ENCODE data around the gene FGG.

Gene FGG

GRCh38 chr4:154585369-154586018 is 27.0 kb downstream of the FGG start:
- DNase-seq, result no peak

GRCh38 chr4:154584259-154584658 is 28.2 kb downstream of the FGG start:
- DNase-seq, result no peak

DNA sequence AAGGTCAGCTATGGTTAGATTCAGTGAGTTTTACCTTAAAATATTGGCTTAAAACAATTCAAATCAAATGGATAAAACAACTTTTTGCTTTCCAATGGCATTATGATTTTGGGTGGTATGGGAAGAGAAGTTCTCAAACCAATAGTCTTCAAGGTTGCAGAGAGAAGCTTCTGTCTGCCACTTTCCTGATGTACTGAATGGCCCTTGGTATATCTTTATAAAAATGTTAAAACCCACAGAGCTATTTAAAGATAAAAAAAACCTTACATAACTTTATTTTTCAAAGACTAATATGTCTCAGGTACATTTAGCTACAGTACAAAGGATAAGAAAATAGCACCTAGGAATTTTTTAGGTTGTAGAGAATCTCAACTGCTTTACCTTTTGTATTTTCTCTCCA is 28.8 kb downstream of the FGG start:
- DNase-seq, result no peak

GRCh38 chr4:154583230-154583629 is 29.2 kb downstream of the FGG start:
- no peak for DNase-seq

DNA sequence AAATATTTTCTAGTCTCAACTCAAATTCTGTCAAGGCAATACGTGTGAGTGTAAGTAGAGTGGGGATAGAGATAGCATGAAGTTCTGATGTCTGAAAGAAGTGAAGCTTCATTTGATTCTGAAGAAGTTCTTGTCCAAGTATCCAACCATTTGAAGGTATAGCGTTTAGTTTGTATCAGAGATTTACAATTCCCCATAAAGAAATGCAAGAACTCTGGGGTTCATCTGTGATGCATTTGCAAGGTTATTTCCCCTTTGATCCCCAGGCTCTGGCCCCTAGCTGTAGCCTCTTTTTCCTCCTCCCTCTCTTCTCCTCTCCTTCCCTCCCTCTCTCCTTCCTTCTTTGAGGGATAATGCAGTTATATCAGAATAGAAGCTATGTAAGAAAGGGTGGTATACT is 29.7 kb downstream of the FGG start:
- DNase-seq, result no peak

GRCh38 chr4:154579927-154580326 is 32.5 kb downstream of the FGG start:
- no peak for DNase-seq

DNA sequence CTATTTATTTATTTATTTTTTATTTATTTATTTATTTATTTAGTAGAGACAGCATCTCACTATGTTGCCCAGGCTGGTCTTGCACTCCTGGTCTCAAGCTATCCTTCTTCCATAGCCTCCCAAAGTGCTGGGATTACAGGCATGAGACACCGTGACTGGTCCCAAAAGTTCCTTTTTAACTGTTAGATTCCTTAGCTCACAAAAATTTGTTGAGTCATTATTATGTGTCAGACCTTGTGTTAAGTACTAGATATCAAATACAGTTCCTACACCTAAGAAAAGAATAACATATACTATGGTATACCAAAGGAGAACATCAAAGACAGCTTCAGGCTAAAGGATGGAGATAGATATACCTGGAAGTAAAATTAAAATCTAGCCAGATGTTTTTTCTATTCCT is 33.5 kb downstream of the FGG start:
- no peak for DNase-seq

- no peak for DNase-seq
These were observed 35.1 kb downstream of the FGG start for GRCh38 chr4:154577324-154577723.

DNA sequence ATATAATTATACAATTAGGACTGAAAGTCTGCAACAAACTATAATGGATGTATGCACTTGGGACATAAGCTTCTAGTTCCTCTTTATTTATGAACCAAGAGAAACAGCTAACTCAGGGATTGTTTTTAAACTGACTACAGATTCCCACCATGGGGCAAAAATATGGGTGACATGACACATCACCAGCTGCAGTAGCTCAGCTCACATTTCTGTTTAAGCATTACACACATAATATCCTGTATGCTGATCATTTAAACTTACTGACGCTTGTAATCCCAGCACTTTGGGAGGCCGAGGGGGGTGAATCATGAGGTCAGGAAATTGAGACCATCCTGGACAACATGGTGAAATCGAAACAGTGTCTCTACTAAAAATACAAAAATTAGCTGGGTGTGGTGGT is 38.1 kb downstream of the FGG start:
- no peak for DNase-seq

DNA sequence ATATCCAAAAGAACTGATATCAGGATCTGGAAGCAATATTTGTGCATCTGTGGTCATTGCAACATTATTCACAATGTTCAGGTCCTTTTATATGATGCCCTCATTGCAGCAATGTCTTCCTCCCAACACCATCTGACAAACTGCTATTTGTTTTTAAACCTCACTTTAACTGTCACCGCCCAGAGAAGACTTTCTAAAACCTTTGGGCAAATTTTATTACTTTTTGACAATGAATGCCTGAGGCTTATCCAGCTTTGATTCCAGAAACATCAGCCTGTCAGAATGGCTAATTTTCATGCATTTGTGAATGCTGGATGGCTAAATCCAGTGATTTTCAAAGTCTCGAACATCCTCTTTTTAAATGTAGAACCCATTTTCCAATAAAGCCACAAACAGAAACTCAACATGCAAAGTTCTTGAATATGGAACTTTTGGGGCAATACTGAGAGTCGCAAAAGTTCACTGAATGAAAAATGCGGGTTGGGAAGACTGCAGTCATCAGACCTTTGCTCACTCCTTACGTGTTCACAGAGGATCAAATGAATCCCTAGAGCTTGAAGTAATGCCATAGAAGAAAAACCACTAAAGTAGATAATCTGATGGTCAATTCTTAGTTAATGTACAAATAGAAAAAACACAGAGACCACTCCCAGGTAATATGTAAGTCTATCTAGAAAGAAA is 39.1 kb downstream of the FGG start:
- no peak for DNase-seq

- no peak for DNase-seq
These were observed 42.9 kb downstream of the FGG start for GRCh38 chr4:154569584-154569983.

DNA sequence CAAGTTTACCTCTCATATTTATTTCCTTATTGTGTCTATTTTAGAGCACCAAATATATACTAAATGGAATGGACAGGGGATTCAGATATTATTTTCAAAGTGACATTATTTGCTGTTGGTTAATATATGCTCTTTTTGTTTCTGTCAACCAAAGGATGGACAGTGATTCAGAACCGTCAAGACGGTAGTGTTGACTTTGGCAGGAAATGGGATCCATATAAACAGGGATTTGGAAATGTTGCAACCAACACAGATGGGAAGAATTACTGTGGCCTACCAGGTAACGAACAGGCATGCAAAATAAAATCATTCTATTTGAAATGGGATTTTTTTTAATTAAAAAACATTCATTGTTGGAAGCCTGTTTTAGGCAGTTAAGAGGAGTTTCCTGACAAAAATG is 43.4 kb downstream of the FGG start:
- DNase-seq, result no peak

DNA sequence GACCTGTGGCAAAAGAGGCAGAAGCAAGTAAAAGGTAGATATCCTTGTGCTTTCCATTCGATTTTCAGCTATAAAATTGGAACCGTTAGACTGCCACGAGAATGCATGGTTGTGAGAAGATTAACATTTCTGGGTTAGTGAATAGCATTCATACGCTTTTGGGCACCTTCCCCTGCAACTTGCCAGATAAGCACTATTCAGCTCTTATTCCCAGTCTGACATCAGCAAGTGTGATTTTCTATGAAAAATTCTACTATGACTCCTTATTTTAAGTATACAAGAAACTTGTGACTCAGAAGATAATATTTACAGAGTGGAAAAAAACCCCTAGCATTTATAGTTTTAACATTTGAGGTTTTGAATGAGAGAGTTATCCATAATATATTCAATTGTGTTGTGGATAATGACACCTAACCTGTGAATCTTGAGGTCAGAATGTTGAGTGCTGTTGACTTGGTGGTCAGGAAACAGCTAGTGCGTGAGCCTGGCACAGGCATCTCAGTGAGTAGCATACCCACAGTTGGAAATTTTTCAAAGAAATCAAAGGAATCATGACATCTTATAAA is 45.7 kb downstream of the FGG start:
- DNase-seq, result no peak

GRCh38 chr4:154565704-154566103 is 46.8 kb downstream of the FGG start:
- DNase-seq, result no peak

DNA sequence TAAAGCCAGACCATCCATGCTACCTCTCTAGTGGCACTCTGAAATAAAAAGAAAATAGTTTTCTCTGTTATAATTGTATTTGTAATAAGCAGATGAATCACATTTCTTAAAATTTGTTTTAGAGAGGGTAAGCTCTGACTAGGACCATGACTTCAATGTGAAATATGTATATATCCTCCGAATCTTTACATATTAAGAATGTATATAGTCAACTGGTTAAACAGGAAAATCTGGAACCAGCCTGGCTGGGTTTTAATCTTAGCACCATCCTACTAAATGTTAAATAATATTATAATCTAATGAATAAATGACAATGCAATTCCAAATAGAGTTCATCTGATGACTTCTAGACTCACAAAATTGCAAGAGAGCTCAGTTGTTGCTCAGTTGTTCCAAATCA is 48.1 kb downstream of the FGG start:
- DNase-seq, result no peak

- no peak for DNase-seq
These were observed 49.7 kb downstream of the FGG start, which contains the start of gene FGB for GRCh38 chr4:154562697-154563254. Gene FGB (plus strand): TSS chr4:154563011. CDS start chr4:154563019, 8 bp downstream.

GRCh38 chr4:154560824-154561231 is 51.6 kb downstream of the FGG start:
- DNase-seq, result no peak

DNA sequence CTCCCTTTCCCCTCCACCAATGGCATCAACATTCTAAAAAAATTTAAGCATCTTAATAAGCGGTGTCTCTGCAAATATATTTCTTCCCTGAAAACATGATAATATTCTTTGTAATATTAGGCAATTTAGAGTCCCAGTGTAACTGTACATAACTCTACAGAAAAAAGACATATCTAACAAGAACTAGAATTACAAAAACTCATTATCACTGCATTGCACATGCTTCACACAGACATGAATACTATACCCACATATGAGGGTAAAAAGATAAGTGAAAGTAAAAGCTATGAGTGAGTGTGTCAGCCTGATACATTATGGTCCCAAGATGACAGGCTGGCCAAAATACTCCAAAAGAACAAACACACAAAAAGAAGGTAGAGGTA is 52.0 kb downstream of the FGG start:
- DNase-seq, result no peak

- DNase-seq, result peak; percentile 15
These were observed 52.7 kb downstream of the FGG start for GRCh38 chr4:154559494-154560418.

DNA sequence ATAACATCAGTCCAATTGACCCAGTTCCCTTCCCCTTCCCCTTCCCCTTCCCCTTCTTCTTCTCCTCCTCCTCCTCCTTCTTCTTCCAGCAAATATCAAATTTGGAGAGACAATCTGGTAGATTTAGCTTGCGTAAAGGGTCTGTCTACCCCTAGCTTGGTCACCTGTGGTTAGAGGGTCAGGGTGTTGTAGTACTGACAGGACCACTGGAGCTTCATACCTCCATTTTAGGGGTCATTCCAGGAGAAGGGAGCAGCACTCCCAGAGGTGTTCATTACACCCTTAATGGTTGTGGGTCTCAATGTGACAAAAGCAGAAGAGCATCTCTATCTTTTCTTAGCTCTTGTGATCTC is 53.3 kb downstream of the FGG start:
- DNase-seq, result no peak
